Activated gamma-delta T cell (primary cell): Measurements from ENCODE around the gene PLEKHH1.

Source experiments
- DNase-seq: peaks from one replicate; lab custom pipeline; 2025; lab: John Stamatoyannopoulos, UW

Gene PLEKHH1

GRCh38 chr14:67566908-67567307, 33.8 kb downstream of the PLEKHH1 start:
- no peak for DNase-seq

- DNase-seq: no peak
Measured at GRCh38 chr14:67567654-67568053, 34.6 kb downstream of the PLEKHH1 start.

- no peak for DNase-seq
Measured at GRCh38 chr14:67569011-67569650, 36.0 kb downstream of the PLEKHH1 start.

- DNase-seq: no peak
Measured at GRCh38 chr14:67569651-67570290, 36.7 kb downstream of the PLEKHH1 start.

GRCh38 chr14:67570453-67570852, 37.4 kb downstream of the PLEKHH1 start:
- no peak for DNase-seq

- no peak for DNase-seq
Measured at GRCh38 chr14:67571275-67571990, 38.3 kb downstream of the PLEKHH1 start.

- no peak for DNase-seq
Measured at GRCh38 chr14:67571991-67572323, 38.9 kb downstream of the PLEKHH1 start.

- no peak for DNase-seq
Measured at GRCh38 chr14:67572608-67573007, 39.5 kb downstream of the PLEKHH1 start.

- no peak for DNase-seq
Measured at GRCh38 chr14:67573228-67574010, 40.3 kb downstream of the PLEKHH1 start.

GRCh38 chr14:67574156-67574555, 41.1 kb downstream of the PLEKHH1 start:
- DNase-seq: no peak

GRCh38 chr14:67574806-67575205, 41.7 kb downstream of the PLEKHH1 start:
- DNase-seq: no peak

GRCh38 chr14:67575684-67576083, 42.6 kb downstream of the PLEKHH1 start:
- DNase-seq: no peak

GRCh38 chr14:67576216-67576955, 43.3 kb downstream of the PLEKHH1 start:
- no peak for DNase-seq

- DNase-seq: no peak
Measured at GRCh38 chr14:67577181-67577808, 44.2 kb downstream of the PLEKHH1 start.

GRCh38 chr14:67577909-67578749, 45.0 kb downstream of the PLEKHH1 start:
- DNase-seq: no peak

GRCh38 chr14:67579040-67579439, 46.0 kb downstream of the PLEKHH1 start:
- DNase-seq: no peak

GRCh38 chr14:67579636-67580035, 46.5 kb downstream of the PLEKHH1 start:
- no peak for DNase-seq

GRCh38 chr14:67580336-67581171, 47.5 kb downstream of the PLEKHH1 start:
- no peak for DNase-seq

- no peak for DNase-seq
Measured at GRCh38 chr14:67581643-67582042, 48.6 kb downstream of the PLEKHH1 start.
